Lung (tissue), 12 donors: Measurements from ENCODE around the gene CPED1. TPM values are rescaled to one million over a fixed set of nuclear protein-coding genes. Genes with fewer than 3 reads are reported as not detected.

ENCODE experiments used
- ATAC-seq: fragments of 200-7000 bp; cut with Tn5 transposase; one replicate; pipeline ENCODE4 v1.9.1; 2020; ENCODE audit warnings: moderate number of reproducible peaks; ENCODE audit not compliant: insufficient read depth, low FRiP score
- DNase-seq, 3 donors: peaks; one replicate each; pipeline ENCODE4 v3.0.0-alpha.2; 2013 to 2017
- H3K27ac ChIP-seq, 2 donors: one replicate each; pipeline ENCODE4 v1.5.1; 2013; ENCODE audit warnings: mild to moderate bottlenecking in 2 of 2, moderate library complexity in 2 of 2, control low read depth in 1 of 2, inconsistent platforms in 1 of 2, low read depth in 1 of 2, low read length in 1 of 2
- H3K27me3 ChIP-seq, 3 donors: one replicate each; pipeline ENCODE4 v1.5.1; 2013; ENCODE audit warnings: low read length in 2 of 3; ENCODE audit not compliant: control insufficient read depth in 3 of 3, insufficient read depth in 3 of 3
- H3K36me3 ChIP-seq, 4 donors: one replicate each; pipeline ENCODE4 v1.5.1; 2013; ENCODE audit warnings: low read length in 4 of 4, mild to moderate bottlenecking in 1 of 4, moderate library complexity in 1 of 4; ENCODE audit not compliant: control insufficient read depth in 4 of 4, insufficient read depth in 4 of 4
- H3K4me1 ChIP-seq, 5 donors: one replicate each; pipeline ENCODE4 v1.5.1; 2013; ENCODE audit warnings: low read length in 5 of 5, mild to moderate bottlenecking in 2 of 5, moderate library complexity in 1 of 5; ENCODE audit not compliant: control insufficient read depth in 5 of 5, insufficient read depth in 5 of 5
- H3K4me3 ChIP-seq: one replicate; pipeline ENCODE4 v1.5.1; 2013; ENCODE audit warnings: mild to moderate bottlenecking, control low read depth, moderate library complexity
- H3K9ac ChIP-seq, 2 donors: one replicate each; pipeline ENCODE4 v1.5.1; 2013; ENCODE audit warnings: low read length in 2 of 2, control low read depth in 1 of 2; ENCODE audit not compliant: insufficient read depth in 1 of 2
- H3K9me3 ChIP-seq, 4 donors: one replicate each; pipeline ENCODE4 v1.5.1; 2013; ENCODE audit warnings: low read length in 3 of 4, mild to moderate bottlenecking in 1 of 4, moderate library complexity in 1 of 4; ENCODE audit not compliant: control insufficient read depth in 4 of 4, insufficient read depth in 3 of 4
- CTCF ChIP-seq: IDR thresholded peaks from 2 replicates; pipeline ENCODE4 v1.5.1; 2012; ENCODE audit warnings: mild to moderate bottlenecking; ENCODE audit errors: control extremely low read depth, extremely low read depth
- whole genome bisulfite sequencing, 2 donors: extraction: QIAGEN DNeasy Blood & Tissue Kit; methylation state at CpG; one replicate each; pipeline ENCODE4 v1.1.7; 2013; 5-methylcytosine and 5-hydroxymethylcytosine counted together
- polyA plus RNA-seq, 2 donors: library from polyadenylated mRNA; stranded (reverse); fragments of 200-250 nt; gene quantifications; one replicate each; pipeline ENCODE4 v1.2.1, GENCODE V29; 2013
- total RNA-seq, 2 donors: library from RNA; depleted of rRNA in 1 of 2; stranded (reverse); fragments of >200 nt in 1 of 2; gene quantifications; one replicate each; pipeline ENCODE4 v1.2.1, GENCODE V29; 2014 to 2021
- donor health status: control.
- donor health status: control.
- donor health status: Bipolar disorder and iron deficiency.
- donor health status: healthy.
- donor health status: DM: yes; HTN: yes; CAD: no.

The CPED1 gene
- total and polyA plus RNA-seq, 4 donors: 1.8 to 32.3 (median 7.4) TPM

GRCh38 chr7:121334376-121334775 is 345.9 kb downstream of the CPED1 start:
- Histone ChIP-seq H3K4me3 (no peak overlapping the region), H3K9ac (no peak overlapping the region), H3K4me1 (peaks cover 0 to 11% (median 0%) of the 10 kb centered on the region in 5 donors), H3K27me3 (peaks cover 4 to 53% (median 44%) of the 10 kb centered on the region in 3 donors), H3K27ac (no peak overlapping the region), H3K36me3 (peaks cover 0 to 2% (median 0%) of the 10 kb centered on the region in 4 donors), H3K9me3 (peaks cover 0 to 2% (median 0%) of the 10 kb centered on the region in 4 donors)
- DNase-seq: no peak
- WGBS, 2 donors: 94 to 97% methylated on average over 4 of the region's 4 CpGs
- no peak for ATAC-seq
- TF ChIP-seq CTCF: no peak

GRCh38 chr7:121334875-121335648 is 346.6 kb downstream of the CPED1 start:
- no peak overlapping the region for H3K27ac ChIP-seq

DNA sequence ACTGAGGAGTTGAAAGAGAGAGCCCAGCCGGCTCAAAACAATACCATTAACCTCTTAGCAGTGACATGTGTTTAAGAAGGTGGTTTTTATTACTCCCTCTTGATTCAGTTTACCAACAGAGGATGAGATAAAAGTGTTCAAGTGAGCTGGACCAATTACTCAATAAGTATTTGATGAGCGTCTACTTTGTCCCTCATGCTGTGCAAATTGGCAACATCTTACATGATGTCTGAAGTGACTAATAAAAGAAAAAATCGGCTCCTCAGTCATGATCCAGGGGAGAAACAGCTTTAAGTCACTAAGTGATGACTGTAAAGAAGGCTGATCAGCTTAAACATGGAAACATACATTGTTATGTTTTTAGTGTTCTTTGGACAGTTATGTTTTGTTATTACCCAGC is 348.1 kb downstream of the CPED1 start:
- ATAC-seq (no peak), DNase-seq (no peak)
- Histone ChIP-seq H3K36me3 (peaks cover 0 to 2% (median 0%) of the 10 kb centered on the region in 4 donors), H3K27me3 (peaks cover 0 to 34% (median 23%) of the 10 kb centered on the region in 3 donors), H3K4me3 (no peak overlapping the region), H3K27ac (no peak overlapping the region), H3K4me1 (no peaks in the 10 kb centered on the region), H3K9me3 (peaks cover 0 to under 1% (median 0%) of the 10 kb centered on the region in 4 donors), H3K9ac (no peak overlapping the region)
- WGBS, 2 donors: 76 to 85% methylated on average over 3 of the region's 3 CpGs
- TF ChIP-seq CTCF: no peak

More at GRCh38 chr7:121334875-121335648, 346.6 kb downstream of the CPED1 start:
- WGBS, 2 donors: 82 to 83% methylated on average over 10 of the region's 10 CpGs
- Histone ChIP-seq H3K9me3 (peaks cover 0 to 2% (median 0%) of the 10 kb centered on the region in 4 donors), H3K4me1 (peaks cover 0 to 5% (median 0%) of the 10 kb centered on the region in 5 donors), H3K4me3 (no peak overlapping the region), H3K9ac (no peak overlapping the region), H3K36me3 (peaks cover 0 to 2% (median 0%) of the 10 kb centered on the region in 4 donors), H3K27me3 (peaks cover 4 to 48% (median 38%) of the 10 kb centered on the region in 3 donors)
- no peak for DNase-seq
- TF ChIP-seq CTCF: no peak
- ATAC-seq: no peak
